NCI-H1694 treated with DMSO at 0.1 percent for 48 hours (cell line): ENCODE measurements around the gene PCDHB5.
A peak's percentile ranks its signal among the peaks of the same experiment; 100 is the strongest.
"Not testable (repeated sequence)": the region's sequence is repeated elsewhere in the genome, so short reads cannot be mapped to it uniquely, and the experiment has no call there.

Experiments
- DNase-seq: peaks from one replicate; lab custom pipeline; 2025; lab: John Stamatoyannopoulos, UW

The PCDHB5 gene

DNA sequence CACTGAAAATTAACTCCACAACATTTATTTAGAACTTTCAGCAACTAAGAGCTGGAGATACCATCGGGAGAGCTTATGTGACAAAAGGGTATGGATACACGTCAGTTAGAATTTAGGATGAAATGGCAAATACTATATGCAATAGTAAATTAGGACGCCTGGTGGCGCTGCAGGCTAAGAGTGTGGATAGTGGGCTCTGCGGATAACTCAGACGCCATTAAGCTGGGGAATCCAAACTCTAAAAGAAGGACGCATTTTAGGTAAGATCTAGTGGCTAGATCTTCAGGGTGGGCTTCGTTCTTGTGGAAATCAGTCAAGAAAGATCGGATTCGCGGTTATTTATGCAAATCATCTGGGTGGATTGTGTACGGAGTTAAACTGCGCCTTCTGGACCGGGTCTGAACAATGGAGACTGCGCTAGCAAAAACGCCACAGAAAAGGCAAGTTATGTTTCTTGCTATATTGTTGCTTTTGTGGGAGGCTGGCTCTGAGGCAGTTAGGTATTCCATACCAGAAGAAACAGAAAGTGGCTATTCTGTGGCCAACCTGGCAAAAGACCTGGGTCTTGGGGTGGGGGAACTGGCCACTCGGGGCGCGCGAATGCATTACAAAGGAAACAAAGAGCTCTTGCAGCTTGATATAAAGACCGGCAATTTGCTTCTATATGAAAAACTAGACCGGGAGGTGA lies at the start of gene PCDHB5:
Gene PCDHB5 (plus strand): TSS at position 177 of the 688 bp plus-strand sequence. CDS start 229 bp downstream, at position 406.
- peak; percentile 39 for DNase-seq

DNA sequence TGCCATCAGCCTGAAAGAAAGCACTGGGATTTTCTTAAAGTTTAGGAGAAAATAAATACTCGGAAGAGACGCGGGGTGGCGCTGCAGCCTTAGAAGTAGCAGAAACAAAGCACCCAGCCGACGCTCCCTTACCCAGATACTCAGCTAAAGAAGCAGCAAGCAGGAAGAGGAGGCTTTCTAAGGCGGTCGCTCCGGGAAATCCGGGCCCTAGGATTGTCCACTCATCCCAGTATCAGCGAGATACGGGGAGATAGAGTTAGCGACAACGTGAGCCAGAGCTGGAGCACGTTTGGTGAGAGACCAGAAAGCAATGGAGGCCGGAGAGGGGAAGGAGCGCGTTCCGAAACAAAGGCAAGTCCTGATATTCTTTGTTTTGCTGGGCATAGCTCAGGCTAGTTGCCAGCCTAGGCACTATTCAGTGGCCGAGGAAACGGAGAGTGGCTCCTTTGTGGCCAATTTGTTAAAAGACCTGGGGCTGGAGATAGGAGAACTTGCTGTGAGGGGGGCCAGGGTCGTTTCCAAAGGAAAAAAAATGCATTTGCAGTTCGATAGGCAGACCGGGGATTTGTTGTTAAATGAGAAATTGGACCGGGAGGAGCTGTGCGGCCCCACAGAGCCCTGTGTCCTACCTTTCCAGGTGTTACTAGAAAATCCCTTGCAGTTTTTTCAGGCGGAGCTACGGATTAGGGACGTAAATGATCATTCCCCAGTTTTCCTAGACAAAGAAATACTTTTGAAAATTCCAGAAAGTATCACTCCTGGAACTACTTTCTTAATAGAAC lies 40.3 kb upstream of the PCDHB5 start, which contains the start of gene PCDHB2:
Gene PCDHB2 (plus strand): TSS at position 135 of the 782 bp plus-strand sequence. CDS start 176 bp downstream, at position 311.
- DNase-seq: peak; percentile 83

DNA sequence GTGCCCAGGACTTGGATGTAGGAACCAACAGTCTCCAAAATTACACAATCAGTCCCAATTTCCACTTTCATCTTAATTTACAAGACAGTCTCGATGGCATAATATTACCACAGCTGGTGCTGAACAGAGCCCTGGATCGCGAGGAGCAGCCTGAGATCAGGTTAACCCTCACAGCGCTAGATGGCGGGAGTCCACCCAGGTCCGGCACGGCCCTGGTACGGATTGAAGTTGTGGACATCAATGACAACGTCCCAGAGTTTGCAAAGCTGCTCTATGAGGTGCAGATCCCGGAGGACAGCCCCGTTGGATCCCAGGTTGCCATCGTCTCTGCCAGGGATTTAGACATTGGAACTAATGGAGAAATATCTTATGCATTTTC lies 39.8 kb upstream of the PCDHB5 start:
- no peak for DNase-seq

DNA sequence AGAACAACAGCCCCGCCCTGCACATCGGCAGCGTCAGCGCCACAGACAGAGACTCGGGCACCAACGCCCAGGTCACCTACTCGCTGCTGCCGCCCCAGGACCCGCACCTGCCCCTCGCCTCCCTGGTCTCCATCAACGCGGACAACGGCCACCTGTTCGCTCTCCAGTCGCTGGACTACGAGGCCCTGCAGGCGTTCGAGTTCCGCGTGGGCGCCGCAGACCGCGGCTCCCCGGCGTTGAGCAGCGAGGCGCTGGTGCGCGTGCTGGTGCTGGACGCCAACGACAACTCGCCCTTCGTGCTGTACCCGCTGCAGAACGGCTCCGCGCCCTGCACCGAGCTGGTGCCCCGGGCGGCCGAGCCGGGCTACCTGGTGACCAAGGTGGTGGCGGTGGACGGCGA lies 38.8 kb upstream of the PCDHB5 start:
- not testable (repeated sequence) for DNase-seq

DNA sequence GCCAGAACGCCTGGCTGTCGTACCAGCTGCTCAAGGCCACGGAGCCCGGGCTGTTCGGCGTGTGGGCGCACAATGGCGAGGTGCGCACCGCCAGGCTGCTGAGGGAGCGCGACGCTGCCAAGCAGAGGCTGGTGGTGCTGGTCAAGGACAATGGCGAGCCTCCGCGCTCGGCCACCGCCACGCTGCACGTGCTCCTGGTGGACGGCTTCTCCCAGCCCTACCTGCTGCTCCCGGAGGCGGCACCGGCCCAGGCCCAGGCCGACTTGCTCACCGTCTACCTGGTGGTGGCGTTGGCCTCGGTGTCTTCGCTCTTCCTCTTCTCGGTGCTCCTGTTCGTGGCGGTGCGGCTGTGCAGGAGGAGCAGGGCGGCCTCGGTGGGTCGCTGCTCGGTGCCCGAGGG lies 38.4 kb upstream of the PCDHB5 start:
- DNase-seq: not testable (repeated sequence)

DNA sequence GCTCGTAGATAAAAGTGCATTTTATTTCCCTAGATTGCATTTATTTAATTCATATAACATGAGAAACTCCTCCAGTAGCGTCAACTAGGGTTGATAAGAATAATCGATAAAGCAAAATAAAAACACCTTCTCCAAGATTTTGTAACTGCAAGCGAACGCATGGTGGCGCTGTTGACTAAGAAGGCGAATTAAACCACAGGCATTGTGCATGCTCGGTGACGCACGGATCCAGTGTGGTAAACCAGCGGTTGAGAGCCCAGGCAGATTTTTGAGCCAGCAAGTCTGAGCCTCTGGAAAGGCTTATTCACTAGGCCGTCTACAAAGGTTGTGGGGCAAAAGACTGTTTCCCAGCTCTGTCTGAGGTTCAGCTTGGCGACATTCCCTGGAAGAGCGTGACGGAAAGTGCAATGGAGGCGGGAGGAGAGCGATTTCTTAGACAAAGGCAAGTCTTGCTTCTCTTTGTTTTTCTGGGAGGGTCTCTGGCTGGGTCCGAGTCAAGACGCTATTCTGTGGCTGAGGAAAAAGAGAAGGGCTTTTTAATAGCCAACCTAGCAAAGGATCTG lies 34.7 kb upstream of the PCDHB5 start, which contains the start of gene PCDHB3:
Gene PCDHB3 (plus strand): TSS at position 231 of the 563 bp plus-strand sequence. CDS start 177 bp downstream, at position 408.
- DNase-seq: no peak

DNA sequence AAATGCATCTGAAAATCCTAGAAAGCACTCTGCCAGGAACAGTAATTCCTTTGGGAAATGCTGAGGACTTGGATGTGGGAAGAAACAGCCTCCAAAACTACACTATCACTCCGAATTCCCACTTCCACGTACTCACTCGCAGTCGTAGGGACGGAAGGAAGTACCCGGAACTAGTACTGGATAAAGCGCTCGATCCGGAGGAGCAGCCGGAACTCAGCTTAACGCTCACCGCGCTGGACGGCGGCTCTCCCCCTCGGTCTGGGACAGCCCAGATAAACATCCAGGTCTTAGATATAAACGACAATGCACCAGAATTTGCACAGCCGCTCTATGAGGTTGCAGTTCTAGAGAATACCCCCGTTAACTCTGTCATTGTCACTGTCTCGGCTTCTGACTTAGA lies 33.9 kb upstream of the PCDHB5 start:
- no peak for DNase-seq

DNA sequence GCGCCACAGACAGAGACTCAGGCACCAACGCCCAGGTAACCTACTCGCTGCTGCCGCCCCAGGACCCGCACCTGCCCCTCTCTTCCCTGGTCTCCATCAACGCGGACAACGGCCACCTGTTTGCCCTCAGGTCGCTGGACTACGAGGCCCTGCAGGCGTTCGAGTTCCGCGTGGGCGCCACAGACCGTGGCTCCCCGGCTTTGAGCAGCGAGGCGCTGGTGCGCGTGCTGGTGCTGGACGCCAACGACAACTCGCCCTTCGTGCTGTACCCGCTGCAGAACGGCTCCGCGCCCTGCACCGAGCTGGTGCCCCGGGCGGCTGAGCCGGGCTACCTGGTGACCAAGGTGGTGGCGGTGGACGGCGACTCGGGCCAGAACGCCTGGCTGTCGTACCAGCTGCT lies 32.9 kb upstream of the PCDHB5 start:
- DNase-seq: not testable (repeated sequence)

DNA sequence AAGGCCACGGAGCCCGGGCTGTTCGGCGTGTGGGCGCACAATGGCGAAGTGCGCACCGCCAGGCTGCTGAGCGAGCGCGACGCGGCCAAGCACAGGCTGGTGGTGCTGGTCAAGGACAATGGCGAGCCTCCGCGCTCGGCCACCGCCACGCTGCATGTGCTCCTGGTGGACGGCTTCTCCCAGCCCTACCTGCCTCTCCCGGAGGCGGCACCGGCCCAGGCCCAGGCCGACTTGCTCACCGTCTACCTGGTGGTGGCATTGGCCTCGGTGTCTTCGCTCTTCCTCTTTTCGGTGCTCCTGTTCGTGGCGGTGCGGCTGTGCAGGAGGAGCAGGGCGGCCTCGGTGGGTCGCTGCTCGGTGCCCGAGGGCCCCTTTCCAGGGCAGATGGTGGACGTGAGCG lies 32.5 kb upstream of the PCDHB5 start:
- DNase-seq: not testable (repeated sequence)

DNA sequence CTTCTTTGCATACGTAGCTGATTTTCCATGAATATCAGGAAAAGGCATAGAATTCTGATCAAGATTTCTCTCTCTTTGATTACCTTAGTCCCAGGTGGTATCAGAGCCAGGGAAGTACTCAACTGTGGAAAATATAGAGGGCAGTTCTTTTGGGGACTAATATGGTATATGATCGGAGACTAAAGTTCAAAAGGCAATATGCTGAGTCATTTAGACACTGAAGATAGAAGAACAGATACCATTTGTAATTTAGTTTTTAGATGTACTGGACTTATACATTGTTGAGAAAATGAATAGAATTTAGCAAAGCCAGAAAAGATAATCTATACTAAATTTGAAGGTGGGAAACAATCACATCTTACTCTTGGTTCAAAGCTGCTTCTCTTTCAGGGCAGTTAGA lies 29.7 kb upstream of the PCDHB5 start:
- no peak for DNase-seq

DNA sequence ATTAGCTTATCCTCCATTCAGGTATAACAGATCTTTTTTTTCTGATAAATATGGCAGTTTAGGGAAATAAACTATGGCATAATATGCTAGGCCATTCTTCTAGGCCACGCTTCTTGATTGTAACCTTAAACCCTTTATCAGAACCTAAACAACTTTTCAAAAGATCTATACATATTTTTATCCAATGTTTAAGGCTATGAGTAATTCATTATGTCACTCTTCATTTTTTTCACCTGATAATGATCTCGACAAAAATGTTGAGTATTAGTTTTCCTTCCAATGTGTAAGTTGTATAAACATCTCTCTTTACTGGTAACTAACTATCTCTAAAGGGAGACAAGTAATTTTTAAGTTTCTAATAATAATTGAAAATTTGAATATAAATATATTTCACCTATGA lies 15.8 kb upstream of the PCDHB5 start:
- no peak for DNase-seq

DNA sequence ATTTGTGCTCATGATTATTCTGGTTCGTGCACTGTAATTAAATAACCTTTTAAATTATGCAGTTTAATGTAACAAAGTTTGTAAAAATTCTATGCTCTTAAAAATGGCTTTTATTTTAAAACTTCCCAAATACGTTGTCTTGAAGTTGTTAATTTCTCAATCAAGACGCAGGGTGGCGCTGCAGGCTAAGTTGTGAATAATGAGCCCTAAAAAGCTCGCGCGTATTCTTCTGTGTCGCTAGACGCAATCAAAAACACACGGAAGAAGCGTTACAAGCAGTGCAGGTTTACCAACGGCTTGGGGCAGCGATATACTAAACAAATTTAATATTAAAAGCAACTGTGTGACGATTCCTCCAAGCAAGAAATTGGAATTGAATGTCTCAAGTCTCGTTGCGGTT lies 13.4 kb upstream of the PCDHB5 start, which contains the start of gene PCDHB4:
Gene PCDHB4 (plus strand): TSS at position 256 of the 400 bp plus-strand sequence. CDS start 181 bp downstream, outside the sequence.
- no peak for DNase-seq

DNA sequence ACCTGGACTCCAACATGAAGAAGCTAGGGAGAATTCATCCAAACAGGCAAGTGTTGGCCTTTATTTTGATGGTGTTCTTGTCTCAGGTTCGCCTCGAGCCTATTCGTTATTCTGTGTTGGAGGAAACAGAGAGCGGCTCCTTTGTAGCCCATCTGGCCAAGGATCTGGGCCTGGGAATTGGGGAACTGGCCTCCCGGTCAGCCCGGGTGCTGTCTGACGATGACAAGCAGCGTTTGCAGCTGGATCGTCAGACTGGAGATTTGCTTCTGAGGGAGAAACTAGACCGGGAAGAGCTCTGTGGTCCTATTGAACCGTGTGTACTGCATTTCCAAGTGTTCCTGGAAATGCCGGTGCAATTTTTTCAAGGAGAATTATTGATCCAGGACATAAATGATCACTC lies 13.0 kb upstream of the PCDHB5 start:
- DNase-seq: no peak

DNA sequence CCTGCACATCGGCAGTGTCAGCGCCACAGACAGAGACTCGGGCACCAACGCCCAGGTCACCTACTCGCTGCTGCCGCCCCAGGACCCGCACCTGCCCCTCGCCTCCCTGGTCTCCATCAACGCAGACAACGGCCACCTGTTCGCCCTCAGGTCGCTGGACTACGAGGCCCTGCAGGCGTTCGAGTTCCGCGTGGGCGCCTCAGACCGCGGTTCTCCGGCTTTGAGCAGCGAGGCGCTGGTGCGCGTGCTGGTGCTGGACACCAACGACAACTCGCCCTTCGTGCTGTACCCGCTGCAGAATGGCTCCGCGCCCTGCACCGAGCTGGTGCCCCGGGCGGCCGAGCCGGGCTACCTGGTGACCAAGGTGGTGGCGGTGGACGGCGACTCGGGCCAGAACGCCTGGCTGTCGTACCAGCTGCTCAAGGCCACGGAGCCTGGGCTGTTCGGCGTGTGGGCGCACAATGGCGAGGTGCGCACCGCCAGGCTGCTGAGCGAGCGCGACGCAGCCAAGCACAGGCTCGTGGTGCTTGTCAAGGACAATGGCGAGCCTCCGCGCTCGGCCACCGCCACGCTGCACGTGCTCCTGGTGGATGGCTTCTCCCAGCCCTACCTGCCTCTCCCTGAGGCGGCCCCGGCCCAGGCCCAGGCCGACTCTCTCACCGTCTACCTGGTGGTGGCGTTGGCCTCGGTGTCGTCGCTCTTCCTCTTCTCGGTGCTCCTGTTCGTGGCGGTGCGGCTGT lies 11.4 kb upstream of the PCDHB5 start:
- DNase-seq: not testable (repeated sequence)

DNA sequence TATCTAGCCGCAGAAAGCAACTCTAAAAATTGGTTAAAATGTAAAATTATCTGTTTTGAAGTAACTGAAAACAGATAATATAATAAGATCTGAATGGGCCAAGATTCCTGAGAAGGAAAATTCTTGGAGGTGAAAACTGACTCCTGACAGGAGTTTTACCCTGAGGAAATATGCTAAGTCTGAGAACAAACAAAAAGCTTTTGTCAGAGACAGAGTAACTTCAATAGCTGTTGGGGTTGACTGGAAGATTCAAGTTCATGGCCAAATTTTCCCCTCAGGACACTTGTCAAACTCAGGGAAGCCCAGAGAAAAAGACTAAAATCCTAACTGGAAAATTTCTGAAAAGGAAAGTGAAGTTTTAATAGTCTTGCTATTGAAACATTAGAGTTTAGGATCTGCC lies 7.7 kb upstream of the PCDHB5 start:
- no peak for DNase-seq

DNA sequence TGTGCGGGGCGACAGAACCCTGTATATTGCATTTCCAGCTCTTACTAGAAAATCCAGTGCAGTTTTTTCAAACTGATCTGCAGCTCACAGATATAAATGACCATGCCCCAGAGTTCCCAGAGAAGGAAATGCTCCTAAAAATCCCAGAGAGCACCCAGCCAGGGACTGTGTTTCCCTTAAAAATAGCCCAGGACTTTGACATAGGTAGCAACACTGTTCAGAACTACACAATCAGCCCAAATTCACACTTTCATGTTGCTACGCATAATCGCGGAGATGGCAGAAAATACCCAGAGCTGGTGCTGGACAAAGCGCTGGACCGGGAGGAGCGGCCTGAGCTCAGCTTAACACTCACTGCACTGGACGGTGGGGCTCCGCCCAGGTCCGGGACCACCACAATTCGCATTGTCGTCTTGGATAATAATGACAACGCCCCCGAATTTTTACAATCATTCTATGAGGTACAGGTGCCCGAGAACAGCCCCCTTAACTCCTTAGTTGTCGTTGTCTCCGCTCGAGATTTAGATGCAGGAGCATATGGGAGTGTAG lies 786 bp downstream of the PCDHB5 start:
- DNase-seq: no peak

DNA sequence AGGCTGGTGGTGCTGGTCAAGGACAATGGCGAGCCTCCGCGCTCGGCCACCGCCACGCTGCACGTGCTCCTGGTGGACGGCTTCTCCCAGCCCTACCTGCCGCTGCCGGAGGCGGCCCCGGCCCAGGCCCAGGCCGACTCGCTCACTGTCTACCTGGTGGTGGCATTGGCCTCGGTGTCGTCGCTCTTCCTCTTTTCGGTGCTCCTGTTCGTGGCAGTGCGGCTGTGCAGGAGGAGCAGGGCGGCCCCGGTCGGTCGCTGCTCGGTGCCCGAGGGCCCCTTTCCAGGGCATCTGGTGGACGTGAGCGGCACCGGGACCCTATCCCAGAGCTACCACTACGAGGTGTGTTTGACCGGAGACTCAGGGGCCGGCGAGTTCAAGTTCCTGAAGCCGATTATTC lies 2.3 kb downstream of the PCDHB5 start:
- not testable (repeated sequence) for DNase-seq

DNA sequence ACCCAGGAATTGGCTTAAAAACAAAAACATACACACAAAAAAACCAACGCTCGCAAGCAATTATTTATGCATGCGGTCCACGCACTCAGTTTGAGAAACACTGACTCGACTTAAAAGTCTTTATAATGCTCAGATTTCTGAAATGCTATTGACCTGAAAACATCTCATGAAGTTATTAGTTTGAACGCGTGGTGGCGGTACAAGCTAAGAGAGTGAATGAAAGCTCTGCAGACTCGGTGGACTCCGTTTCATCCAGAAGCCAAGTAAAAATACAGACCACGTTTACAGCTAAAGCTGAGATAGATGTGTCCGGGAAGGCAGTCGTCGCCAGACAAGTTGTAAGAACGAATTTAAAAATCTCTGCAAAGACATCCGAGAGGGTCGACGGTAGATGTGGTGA lies 14.8 kb downstream of the PCDHB5 start, which contains the start of gene PCDHB6:
Gene PCDHB6 (plus strand): TSS at position 246 of the 400 bp plus-strand sequence. CDS start 201 bp downstream, outside the sequence.
- no peak for DNase-seq

DNA sequence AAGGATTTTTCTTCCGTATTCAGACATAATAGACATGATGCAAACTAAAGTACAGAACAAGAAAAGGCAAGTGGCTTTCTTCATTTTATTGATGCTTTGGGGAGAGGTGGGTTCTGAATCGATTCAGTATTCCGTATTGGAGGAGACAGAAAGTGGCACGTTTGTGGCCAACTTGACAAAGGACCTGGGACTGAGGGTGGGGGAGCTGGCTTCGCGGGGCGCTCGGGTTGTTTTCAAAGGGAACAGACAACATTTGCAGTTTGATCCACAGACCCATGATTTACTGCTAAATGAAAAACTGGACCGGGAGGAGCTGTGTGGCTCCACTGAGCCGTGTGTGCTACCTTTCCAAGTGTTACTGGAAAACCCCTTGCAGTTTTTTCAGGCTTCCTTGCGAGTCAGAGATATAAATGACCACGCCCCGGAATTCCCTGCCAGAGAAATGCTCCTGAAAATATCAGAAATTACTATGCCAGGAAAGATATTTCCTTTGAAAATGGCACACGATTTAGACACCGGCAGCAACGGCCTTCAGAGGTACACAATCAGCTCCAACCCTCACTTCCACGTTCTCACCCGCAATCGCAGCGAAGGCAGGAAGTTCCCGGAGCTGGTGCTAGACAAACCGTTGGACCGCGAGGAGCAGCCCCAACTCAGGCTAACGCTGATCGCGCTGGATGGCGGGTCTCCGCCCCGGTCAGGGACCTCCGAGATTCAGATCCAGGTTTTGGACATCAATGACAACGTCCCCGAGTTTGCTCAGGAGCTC lies 15.4 kb downstream of the PCDHB5 start:
- no peak for DNase-seq

DNA sequence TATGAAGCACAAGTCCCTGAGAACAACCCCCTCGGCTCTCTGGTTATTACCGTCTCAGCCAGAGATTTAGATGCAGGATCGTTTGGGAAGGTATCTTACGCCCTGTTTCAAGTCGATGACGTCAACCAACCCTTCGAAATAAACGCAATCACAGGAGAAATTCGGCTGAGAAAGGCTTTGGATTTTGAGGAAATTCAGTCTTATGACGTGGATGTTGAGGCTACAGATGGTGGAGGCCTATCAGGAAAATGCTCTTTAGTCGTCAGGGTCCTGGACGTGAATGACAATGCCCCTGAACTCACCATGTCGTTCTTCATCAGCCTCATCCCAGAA lies 16.0 kb downstream of the PCDHB5 start:
- DNase-seq: no peak

DNA sequence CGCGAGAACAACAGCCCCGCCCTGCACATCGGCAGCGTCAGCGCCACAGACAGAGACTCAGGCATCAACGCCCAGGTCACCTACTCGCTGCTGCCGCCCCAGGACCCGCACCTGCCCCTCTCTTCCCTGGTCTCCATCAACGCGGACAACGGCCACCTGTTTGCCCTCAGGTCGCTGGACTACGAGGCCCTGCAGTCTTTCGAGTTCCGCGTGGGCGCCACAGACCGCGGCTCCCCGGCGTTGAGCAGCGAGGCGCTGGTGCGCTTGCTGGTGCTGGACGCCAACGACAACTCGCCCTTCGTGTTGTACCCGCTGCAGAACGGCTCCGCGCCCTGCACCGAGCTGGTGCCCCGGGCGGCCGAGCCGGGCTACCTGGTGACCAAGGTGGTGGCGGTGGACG lies 16.6 kb downstream of the PCDHB5 start:
- not testable (repeated sequence) for DNase-seq
